Common myeloid progenitor, CD34-positive (primary cell): ENCODE results near the gene GIT1.

ENCODE experiments used
- CTCF ChIA-PET: fragments of 350-600 bp; sonication (Branson Sonifier 250); formaldehyde crosslinking; loops from one replicate; lab custom pipeline; 2021; ENCODE audit warnings: antibody characterized with exemption; lab: Charles Lee
- POLR2A ChIA-PET: fragments of 350-600 bp; sonication (Branson Sonifier 250); formaldehyde crosslinking; loops from one replicate; lab custom pipeline; 2021; ENCODE audit warnings: antibody characterized with exemption; lab: Charles Lee
- DNase-seq, 3 donors: peaks; one replicate each; pipeline versions ENCODE4 v3.0.0 to v3.0.0-alpha.2; 2013
- H3K27ac ChIP-seq, 2 experiments: 1 replicate in 1 of 2; 2 replicates in 1 of 2; pipeline ENCODE4 v1.7.0; 2013; ENCODE audit warnings: inconsistent platforms in 2 of 2, low read length in 2 of 2, mild to moderate bottlenecking in 2 of 2, low read depth in 1 of 2, moderate library complexity in 1 of 2; ENCODE audit not compliant: severe bottlenecking in 2 of 2, insufficient read depth in 1 of 2, poor library complexity in 1 of 2
- H3K27me3 ChIP-seq, 5 experiments: replicated peaks in 2 of 5; 1 replicate in 3 of 5; 2 replicates in 2 of 5; pipeline versions ENCODE4 v1.6.1 to v1.7.0; 2013; ENCODE audit warnings: low read length in 4 of 5, mild to moderate bottlenecking in 2 of 5, moderate library complexity in 2 of 5, inconsistent platforms in 1 of 5; ENCODE audit not compliant: insufficient read depth in 5 of 5, control insufficient read depth in 4 of 5
- H3K36me3 ChIP-seq, 4 experiments: 1 replicate in 2 of 4; 2 replicates in 2 of 4; pipeline versions ENCODE4 v1.6.1 to v1.7.0; 2013; ENCODE audit warnings: low read length in 3 of 4, control low read depth in 1 of 4, mild to moderate bottlenecking in 1 of 4; ENCODE audit not compliant: control insufficient read depth in 4 of 4, insufficient read depth in 4 of 4
- H3K4me1 ChIP-seq, 4 experiments: 1 replicate in 3 of 4; 2 replicates in 1 of 4; pipeline versions ENCODE4 v1.6.1 to v1.7.1; 2013; ENCODE audit warnings: low read length in 3 of 4, mild to moderate bottlenecking in 3 of 4, control low read depth in 1 of 4, inconsistent platforms in 1 of 4, moderate library complexity in 1 of 4; ENCODE audit not compliant: control insufficient read depth in 4 of 4, insufficient read depth in 4 of 4; ENCODE audit errors: control extremely low read depth in 1 of 4
- H3K4me3 ChIP-seq, 7 experiments: 1 replicate in 4 of 7; 2 replicates in 3 of 7; pipeline versions ENCODE4 v1.5.1 to v1.7.0; 2013; ENCODE audit warnings: mild to moderate bottlenecking in 7 of 7, low read length in 6 of 7, moderate library complexity in 6 of 7, inconsistent platforms in 2 of 7, low read depth in 2 of 7, control low read depth in 1 of 7; ENCODE audit not compliant: insufficient read depth in 4 of 7, control insufficient read depth in 1 of 7; ENCODE audit errors: extremely low read depth in 1 of 7
- H3K9me3 ChIP-seq, 5 experiments: 1 replicate in 4 of 5; 2 replicates in 1 of 5; pipeline versions ENCODE4 v1.6.1 to v1.7.1; 2013; ENCODE audit warnings: low read length in 4 of 5, mild to moderate bottlenecking in 2 of 5, inconsistent platforms in 1 of 5, low read depth in 1 of 5, moderate library complexity in 1 of 5; ENCODE audit not compliant: control insufficient read depth in 4 of 5, insufficient read depth in 2 of 5; ENCODE audit errors: control extremely low read depth in 1 of 5
- WGBS: methylation state at CpG from one replicate; pipeline ENCODE4 v1.1.5; 2013; ENCODE audit not compliant: insufficient coverage; 5-methylcytosine and 5-hydroxymethylcytosine counted together

Gene GIT1

DNA sequence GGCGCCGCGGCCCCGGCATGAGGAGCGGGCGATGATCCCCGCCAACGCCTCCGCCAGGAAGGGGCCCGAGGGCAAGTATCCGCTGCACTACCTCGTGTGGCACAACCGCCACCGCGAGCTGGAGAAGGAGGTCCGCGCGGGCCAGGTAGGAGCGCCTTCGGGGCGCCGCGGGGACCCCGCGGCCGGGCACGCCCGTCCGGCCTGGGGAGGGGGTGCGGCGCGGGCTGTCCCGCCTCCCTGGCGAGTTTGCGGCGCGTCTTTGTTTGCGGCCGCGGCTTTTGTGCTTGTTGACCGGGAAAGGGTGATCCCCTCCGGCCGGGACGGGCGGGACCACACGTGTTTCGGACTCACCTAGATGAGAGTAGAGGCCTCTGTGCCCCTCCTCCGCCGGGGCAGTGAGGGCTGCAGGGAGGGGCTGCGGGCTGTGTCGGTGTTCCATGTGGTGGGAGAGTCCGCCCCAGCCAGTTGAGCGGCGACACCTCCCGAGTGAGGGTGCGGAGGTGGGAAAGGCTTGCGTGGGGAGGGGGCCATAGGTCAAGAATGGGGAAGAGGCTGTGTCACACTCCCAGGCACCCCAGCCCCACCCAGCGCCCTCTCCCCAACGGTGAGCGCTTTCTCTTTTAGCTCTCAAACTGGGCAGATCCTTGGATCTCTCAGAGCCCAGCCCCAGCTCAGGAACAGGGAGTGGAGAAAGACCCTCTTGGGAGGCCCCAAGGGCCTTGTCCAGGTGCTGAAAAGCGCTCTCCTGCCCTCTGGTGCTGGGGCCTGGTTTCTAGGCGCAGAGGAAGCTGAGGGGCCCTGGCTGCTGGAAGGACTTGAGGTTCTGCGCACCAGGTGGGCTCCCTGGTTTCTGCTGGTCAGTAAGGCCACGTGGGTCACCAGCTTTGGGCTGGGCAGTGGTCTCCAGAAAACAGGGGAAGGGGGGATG is 4.4 kb upstream of the GIT1 start:
- H3K27me3 ChIP-seq = peaks cover 0 to 1% (median 0%) of the 10 kb centered on the region in 5 experiments
- CTCF ChIA-PET = interaction anchor here (0.8 to 5.0 kb wide), 9 partner anchors 9 to 761 kb away, joined by 3 to 137 read pairs (median 8); no protein-coding TSS in a partner anchor
- peak in 2 of 3 donors; percentile 60 to 68 for DNase-seq
- peaks cover 4 to 49% (median 47%) of the 10 kb centered on the region in 4 experiments for H3K4me1 ChIP-seq
- no peak overlapping the region for H3K27ac ChIP-seq
- peak overlapping the region; percentile 44 to 90 (median 67) for H3K4me3 ChIP-seq
- no peaks in the 10 kb centered on the region for H3K9me3 ChIP-seq
- H3K36me3 ChIP-seq = no peaks in the 10 kb centered on the region
- POLR2A ChIA-PET = interaction anchor here (0.6 to 1.4 kb wide), 3 partner anchors 19 to 260 kb away, joined by 3 to 4 read pairs (median 3); partner anchors contain the start of gene ABHD15
- WGBS = 2% methylated on average over 53 of the region's 64 CpGs

- no peaks in the 10 kb centered on the region for H3K9me3 ChIP-seq
- H3K27me3 ChIP-seq = peaks cover 0 to 1% (median 0%) of the 10 kb centered on the region in 5 experiments
- WGBS = under 1% methylated on average over 56 of the region's 96 CpGs
- ChIA-PET CTCF (interaction anchor here (1.0 to 5.0 kb wide), 9 partner anchors 8 to 184 kb away, joined by 4 to 137 read pairs (median 8); no protein-coding TSS in a partner anchor), POLR2A (interaction anchor here (1.4 kb wide), 1 partner anchor 26 kb away, joined by 3 read pairs; the partner anchor contains the start of gene ABHD15)
- H3K4me3 ChIP-seq = peak within 1 kb of the TSS; percentile 59 to 90 (median 67)
- DNase-seq = peak in 2 of 3 donors; percentile 21 to 50
- H3K27ac ChIP-seq = no peak within 1 kb of the TSS
- H3K36me3 ChIP-seq = no peaks in the 10 kb centered on the region
- H3K4me1 ChIP-seq = peaks cover 4 to 57% (median 56%) of the 10 kb centered on the region in 4 experiments
Measured at GRCh38 chr17:29592850-29593551, 3.6 kb upstream of the GIT1 start, which contains the start of gene ANKRD13B. TSS of gene ANKRD13B (plus strand) at chr17:29593132. CDS start at chr17:29593622, 490 bp downstream.

DNA sequence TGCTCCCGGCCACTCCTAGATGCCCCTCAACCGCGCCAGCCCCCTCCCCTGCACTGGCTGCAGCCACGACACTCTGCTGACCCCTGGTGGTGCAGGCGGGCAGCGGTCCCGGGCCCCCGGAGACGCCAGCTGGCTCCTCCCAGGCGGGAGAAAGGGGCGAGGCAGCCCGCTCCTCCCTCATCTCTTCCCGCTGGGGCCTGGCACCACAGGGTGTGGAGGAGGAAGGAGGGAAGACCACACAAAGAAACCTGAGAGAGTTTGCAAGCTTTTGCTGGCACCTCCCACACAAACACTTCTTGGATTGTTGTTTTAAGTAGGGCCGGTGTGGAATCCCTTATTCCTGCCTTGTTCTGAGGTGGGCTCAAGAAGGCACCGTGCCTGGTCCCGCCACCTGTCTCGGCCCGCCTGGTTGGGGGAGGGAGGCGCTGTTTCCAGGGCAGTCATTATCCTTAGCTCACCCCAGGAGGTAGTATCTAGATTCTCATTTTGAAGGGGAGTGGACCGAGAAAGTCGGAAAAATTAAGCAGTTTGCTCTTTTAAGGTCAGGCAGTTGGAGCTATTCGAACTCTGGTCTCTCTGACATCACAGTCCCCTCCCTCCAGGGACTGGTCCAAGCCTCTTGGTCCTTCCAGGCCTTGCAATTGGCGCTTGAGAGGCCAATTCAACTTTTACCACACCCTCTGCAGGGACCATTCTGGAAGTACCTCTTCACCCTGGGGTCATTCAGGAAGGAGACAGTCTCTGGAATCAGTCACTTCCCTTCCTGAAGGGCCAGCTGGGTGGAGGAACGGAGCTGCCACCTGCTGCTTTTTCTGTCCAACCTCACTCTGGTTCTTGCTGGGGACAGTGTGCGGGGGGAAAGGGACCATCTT is 2.5 kb upstream of the GIT1 start:
- CTCF ChIA-PET = interaction anchor here (0.7 to 5.0 kb wide), 12 partner anchors 9 to 222 kb away, joined by 3 to 137 read pairs (median 5); no protein-coding TSS in a partner anchor
- DNase-seq = peak; percentile 76 to 80 (median 79)
- H3K4me1 ChIP-seq = peaks cover 4 to 68% (median 66%) of the 10 kb centered on the region in 4 experiments
- no peaks in the 10 kb centered on the region for H3K36me3 ChIP-seq
- peak overlapping the region in 5 of 7 experiments; percentile 30 to 90 (median 73) for H3K4me3 ChIP-seq
- H3K9me3 ChIP-seq = no peaks in the 10 kb centered on the region
- peaks cover 0 to 1% (median 0%) of the 10 kb centered on the region in 5 experiments for H3K27me3 ChIP-seq
- H3K27ac ChIP-seq = no peak overlapping the region
- POLR2A ChIA-PET = interaction anchor here (0.9 to 1.4 kb wide), 3 partner anchors 22 to 26 kb away, joined by 3 to 6 read pairs (median 3); partner anchors contain the start of gene ABHD15
- 56% methylated on average over 7 of the region's 25 CpGs for WGBS

GRCh38 chr17:29591146-29591736 is 1.8 kb upstream of the GIT1 start:
- Histone ChIP-seq H3K27me3 (no peaks in the 10 kb centered on the region), H3K36me3 (no peaks in the 10 kb centered on the region), H3K27ac (no peak overlapping the region), H3K4me1 (peaks cover 4 to 74% (median 72%) of the 10 kb centered on the region in 4 experiments), H3K4me3 (peak overlapping the region in 6 of 7 experiments; percentile 30 to 90 (median 57)), H3K9me3 (no peaks in the 10 kb centered on the region)
- DNase-seq = peak in 2 of 3 donors; percentile 50 to 65
- WGBS = 0% methylated on average over 21 of the region's 31 CpGs
- ChIA-PET POLR2A (interaction anchor here (0.6 to 1.0 kb wide), 3 partner anchors 22 to 27 kb away, joined by 3 to 6 read pairs (median 3); no protein-coding TSS in a partner anchor), CTCF (interaction anchor here (0.7 to 5.0 kb wide), 11 partner anchors 9 to 215 kb away, joined by 3 to 137 read pairs (median 5); no protein-coding TSS in a partner anchor)

GRCh38 chr17:29590411-29591145 is 1.1 kb upstream of the GIT1 start:
- ChIA-PET POLR2A (interaction anchor here (0.6 kb wide), 1 partner anchor 27 kb away, joined by 3 read pairs; no protein-coding TSS in a partner anchor), CTCF (interaction anchor here (0.8 to 5.0 kb wide), 6 partner anchors 13 to 56 kb away, joined by 3 to 137 read pairs (median 4); no protein-coding TSS in a partner anchor)
- Histone ChIP-seq H3K9me3 (no peaks in the 10 kb centered on the region), H3K27me3 (no peaks in the 10 kb centered on the region), H3K27ac (peak overlapping the region in 1 of 2 experiments; percentile 54), H3K36me3 (no peaks in the 10 kb centered on the region), H3K4me1 (peaks cover 4 to 79% (median 77%) of the 10 kb centered on the region in 4 experiments), H3K4me3 (peak overlapping the region in 6 of 7 experiments; percentile 64 to 90 (median 78))
- 43% methylated on average over 27 of the region's 30 CpGs for WGBS
- DNase-seq = peak in 1 of 3 donors; percentile 45
